MM.1S (cell line): ENCODE measurements around the gene OSMR.

Experiments
- DNase-seq: peaks from one replicate; pipeline ENCODE4 v3.0.0-alpha.2; 2015
- H2AFZ ChIP-seq: fragments of 300-600 bp; sonication (generic); 2 replicates; pipeline ENCODE4 v1.6.0; 2016; ENCODE audit warnings: antibody characterized with exemption, low read length
- H3F3A ChIP-seq: fragments of 300-600 bp; sonication (generic); 2 replicates; pipeline ENCODE4 v1.6.1; 2016; ENCODE audit warnings: mild to moderate bottlenecking, antibody characterized with exemption, low read length, moderate library complexity, mixed read lengths; ENCODE audit not compliant: insufficient read depth
- H3K27ac ChIP-seq: fragments of 300-600 bp; sonication (generic); 2 replicates; pipeline ENCODE4 v1.5.1; 2016; ENCODE audit warnings: mild to moderate bottlenecking, low read length
- H3K27me3 ChIP-seq: fragments of 300-600 bp; sonication (generic); replicated peaks from 2 replicates; pipeline ENCODE4 v1.6.0; 2016; ENCODE audit warnings: low read length; ENCODE audit not compliant: insufficient read depth
- H3K36me3 ChIP-seq: fragments of 300-600 bp; sonication (generic); replicated peaks from 2 replicates; pipeline ENCODE4 v1.6.1; 2016; ENCODE audit warnings: mild to moderate bottlenecking, low read length, mixed read lengths; ENCODE audit not compliant: insufficient read depth
- H3K4me1 ChIP-seq: fragments of 300-600 bp; sonication (generic); 2 replicates; pipeline ENCODE4 v1.6.1; 2016; ENCODE audit warnings: low read length, mixed read lengths
- H3K4me2 ChIP-seq: fragments of 300-600 bp; sonication (generic); 2 replicates; pipeline ENCODE4 v1.6.0; 2016; ENCODE audit warnings: low read depth, low read length
- H3K4me3 ChIP-seq: fragments of 300-600 bp; sonication (generic); 2 replicates; pipeline ENCODE4 v1.5.1; 2016; ENCODE audit warnings: low read length, mixed read lengths
- H3K79me2 ChIP-seq: fragments of 300-600 bp; sonication (generic); 2 replicates; pipeline ENCODE4 v1.6.1; 2016; ENCODE audit warnings: mixed run types, low read length, mixed read lengths
- H3K9ac ChIP-seq: fragments of 300-600 bp; sonication (generic); 2 replicates; pipeline ENCODE4 v1.6.1; 2016; ENCODE audit warnings: low read length, mixed read lengths
- H3K9me2 ChIP-seq: fragments of 300-600 bp; sonication (generic); replicated peaks from 2 replicates; pipeline ENCODE4 v1.6.1; 2016; ENCODE audit warnings: mild to moderate bottlenecking, low read length, mixed read lengths; ENCODE audit not compliant: insufficient read depth
- H3K9me3 ChIP-seq: fragments of 300-600 bp; sonication (generic); replicated peaks from 2 replicates; pipeline ENCODE4 v1.6.1; 2016; ENCODE audit warnings: mild to moderate bottlenecking, low read length, mixed read lengths; ENCODE audit not compliant: insufficient read depth
- H4K20me1 ChIP-seq: fragments of 300-600 bp; sonication (generic); 2 replicates; pipeline ENCODE4 v1.6.1; 2016; ENCODE audit warnings: mild to moderate bottlenecking, low read length, moderate library complexity, mixed read lengths; ENCODE audit not compliant: insufficient read depth
- CTCF ChIP-seq: fragments of 300-600 bp; sonication (generic); IDR thresholded peaks from 2 replicates; pipeline ENCODE4 v1.5.1; 2016; ENCODE audit warnings: antibody characterized with exemption, low read length, mixed read lengths
- EZH2 ChIP-seq: fragments of 300-600 bp; sonication (generic); optimal IDR thresholded peaks from 2 replicates; pipeline ENCODE3; 2017; ENCODE audit warnings: low read depth, mild to moderate bottlenecking, antibody characterized with exemption, low read length, mixed read lengths
- EZH2phosphoT487 ChIP-seq: fragments of 300-600 bp; sonication (generic); IDR thresholded peaks from 2 replicates; pipeline ENCODE4 v1.6.1; 2018; ENCODE audit warnings: antibody characterized with exemption, low read length

The OSMR gene

GRCh38 chr5:38878391-38879077 lies 32.7 kb downstream of the OSMR start:
- no peak for TF ChIP-seq CTCF
- no peak for TF ChIP-seq EZH2phosphoT487
- no peak for TF ChIP-seq EZH2
- no peaks in the 10 kb centered on the region for H4K20me1 ChIP-seq
- H3K4me2 ChIP-seq: no peak overlapping the region
- H3K27me3 ChIP-seq: no peaks in the 10 kb centered on the region
- no peaks in the 10 kb centered on the region for H3K9me2 ChIP-seq
- H3K36me3 ChIP-seq: no peaks in the 10 kb centered on the region
- no peak overlapping the region for H3K4me3 ChIP-seq
- H2AFZ ChIP-seq: no peak overlapping the region
- H3F3A ChIP-seq: no peaks in the 10 kb centered on the region
- H3K9me3 ChIP-seq: no peaks in the 10 kb centered on the region
- DNase-seq: no peak
- H3K27ac ChIP-seq: no peak overlapping the region
- H3K4me1 ChIP-seq: no peaks in the 10 kb centered on the region
- H3K79me2 ChIP-seq: no peaks in the 10 kb centered on the region
- no peak overlapping the region for H3K9ac ChIP-seq

GRCh38 chr5:38879078-38879460 lies 33.3 kb downstream of the OSMR start:
- H3K27ac ChIP-seq: no peak overlapping the region

GRCh38 chr5:38883842-38884241 lies 38.0 kb downstream of the OSMR start:
- no peak for DNase-seq
- TF ChIP-seq EZH2phosphoT487: no peak
- no peak for TF ChIP-seq CTCF
- no peak for TF ChIP-seq EZH2
- Histone ChIP-seq H3K9ac (no peak overlapping the region), H2AFZ (no peak overlapping the region), H3K9me2 (no peaks in the 10 kb centered on the region), H3F3A (no peaks in the 10 kb centered on the region), H3K27me3 (no peaks in the 10 kb centered on the region), H3K4me1 (no peaks in the 10 kb centered on the region), H3K9me3 (no peaks in the 10 kb centered on the region), H3K27ac (no peak overlapping the region), H4K20me1 (no peaks in the 10 kb centered on the region), H3K79me2 (no peaks in the 10 kb centered on the region), H3K36me3 (no peaks in the 10 kb centered on the region), H3K4me2 (no peak overlapping the region), H3K4me3 (no peak overlapping the region)

More at GRCh38 chr5:38879078-38879460, 33.3 kb downstream of the OSMR start:
- Histone ChIP-seq H3K9me2 (no peaks in the 10 kb centered on the region), H3K79me2 (no peaks in the 10 kb centered on the region), H3F3A (no peaks in the 10 kb centered on the region), H3K36me3 (no peaks in the 10 kb centered on the region), H3K4me3 (no peak overlapping the region), H2AFZ (no peak overlapping the region), H3K9me3 (no peaks in the 10 kb centered on the region), H3K4me1 (no peaks in the 10 kb centered on the region), H4K20me1 (no peaks in the 10 kb centered on the region), H3K27me3 (no peaks in the 10 kb centered on the region), H3K9ac (no peak overlapping the region), H3K4me2 (no peak overlapping the region)
- TF ChIP-seq CTCF (no peak), EZH2phosphoT487 (no peak), EZH2 (no peak)
- DNase-seq: no peak
